ENCODE measurements around the gene MROH2A. TPM values are rescaled to one million over a fixed set of nuclear protein-coding genes. Genes with fewer than 3 reads are reported as not detected.
A peak's percentile ranks its signal among the peaks of the same experiment; 100 is the strongest.

MROH2A gene
- total and polyA plus RNA-seq, 10 donors = 0.27 to 1.5 (median 0.43) TPM; not detected in 7

GRCh38 chr2:233801357-233802131 lies 23.4 kb downstream of the MROH2A start:
- H3K4me3 ChIP-seq = no peak overlapping the region
- peak; percentile 53 for DNase-seq
- intact Hi-C loops (cut with DNase I; ENCODE audit: low total_unique reads) = no loop called here
- H3K27me3 ChIP-seq (replicated peaks in 1 of 7) = peaks cover 0 to 23% (median 0%) of the 10 kb centered on the region in 7 donors
- no peaks in the 10 kb centered on the region for H3K4me1 ChIP-seq
- H3K27ac ChIP-seq = no peak overlapping the region
- TF ChIP-seq POLR2A (IDR thresholded peaks at IDR 0.05) (no peak), POLR2AphosphoS5 (IDR thresholded peaks at IDR 0.05) (no peak), CTCF (IDR thresholded peaks at IDR 0.05 in 8 of 11, conservative IDR thresholded peaks at IDR 0.05 in 3 of 11) (no peak)
- 70 to 77% (median 71%) methylated on average over 9 of the region's 9 CpGs for WGBS, 5 donors
- no peaks in the 10 kb centered on the region for H3K9me3 ChIP-seq
- no peaks in the 10 kb centered on the region for H3K36me3 ChIP-seq

GRCh38 chr2:233802132-233802815 lies 24.1 kb downstream of the MROH2A start:
- 66 to 73% (median 71%) methylated on average over 2 to 3 of the region's 3 CpGs for WGBS, 5 donors
- no peak overlapping the region for H3K4me3 ChIP-seq
- no peak overlapping the region for H3K27ac ChIP-seq
- intact Hi-C loops (cut with DNase I; ENCODE audit: low total_unique reads) = no loop called here
- H3K9me3 ChIP-seq = no peaks in the 10 kb centered on the region
- no peaks in the 10 kb centered on the region for H3K36me3 ChIP-seq
- H3K4me1 ChIP-seq = no peaks in the 10 kb centered on the region
- TF ChIP-seq POLR2AphosphoS5 (IDR thresholded peaks at IDR 0.05) = no peak
- TF ChIP-seq CTCF (IDR thresholded peaks at IDR 0.05 in 8 of 11, conservative IDR thresholded peaks at IDR 0.05 in 3 of 11) = no peak
- no peak for TF ChIP-seq POLR2A (IDR thresholded peaks at IDR 0.05)
- peaks cover 0 to 25% (median 0%) of the 10 kb centered on the region in 7 donors for H3K27me3 ChIP-seq (replicated peaks in 1 of 7)
- DNase-seq = peak; percentile 32

GRCh38 chr2:233803292-233803911 lies 25.3 kb downstream of the MROH2A start:
- intact Hi-C loops (cut with DNase I; ENCODE audit: low total_unique reads) = no loop called here
- DNase-seq = peak; percentile 35
- no peaks in the 10 kb centered on the region for H3K36me3 ChIP-seq
- H3K4me3 ChIP-seq = no peak overlapping the region
- peaks cover 0 to 36% (median 0%) of the 10 kb centered on the region in 7 donors for H3K27me3 ChIP-seq (replicated peaks in 1 of 7)
- 50 to 83% (median 73%) methylated on average over 1 to 2 of the region's 2 CpGs for WGBS, 5 donors
- H3K27ac ChIP-seq = no peak overlapping the region
- no peaks in the 10 kb centered on the region for H3K9me3 ChIP-seq
- no peaks in the 10 kb centered on the region for H3K4me1 ChIP-seq
- TF ChIP-seq POLR2AphosphoS5 (IDR thresholded peaks at IDR 0.05) = no peak
- TF ChIP-seq CTCF (IDR thresholded peaks at IDR 0.05 in 8 of 11, conservative IDR thresholded peaks at IDR 0.05 in 3 of 11) = no peak
- no peak for TF ChIP-seq POLR2A (IDR thresholded peaks at IDR 0.05)

- H3K4me1 ChIP-seq = no peaks in the 10 kb centered on the region
- WGBS, 5 donors = 64 to 76% (median 67%) methylated on average over 7 to 8 of the region's 8 CpGs
Measured at GRCh38 chr2:233803994-233804393, 25.9 kb downstream of the MROH2A start.

More at GRCh38 chr2:233803994-233804393, 25.9 kb downstream of the MROH2A start:
- Histone ChIP-seq H3K27ac (no peak overlapping the region), H3K27me3 (replicated peaks in 1 of 7) (peaks cover 0 to 42% (median 0%) of the 10 kb centered on the region in 7 donors), H3K9me3 (no peaks in the 10 kb centered on the region), H3K4me3 (no peak overlapping the region), H3K36me3 (no peaks in the 10 kb centered on the region)
- DNase-seq = peak; percentile 29
- intact Hi-C loops (cut with DNase I; ENCODE audit: low total_unique reads) = no loop called here
- TF ChIP-seq POLR2AphosphoS5 (IDR thresholded peaks at IDR 0.05) (no peak), CTCF (IDR thresholded peaks at IDR 0.05 in 8 of 11, conservative IDR thresholded peaks at IDR 0.05 in 3 of 11) (no peak), POLR2A (IDR thresholded peaks at IDR 0.05) (no peak)

All from spleen (tissue), 11 donors.